ENCODE data around the gene PRR19.
A peak's percentile ranks its signal among the peaks of the same experiment; 100 is the strongest.
"Not testable (repeated sequence)": the region's sequence is repeated elsewhere in the genome, so short reads cannot be mapped to it uniquely, and the experiment has no call there.

The PRR19 gene, protein sequence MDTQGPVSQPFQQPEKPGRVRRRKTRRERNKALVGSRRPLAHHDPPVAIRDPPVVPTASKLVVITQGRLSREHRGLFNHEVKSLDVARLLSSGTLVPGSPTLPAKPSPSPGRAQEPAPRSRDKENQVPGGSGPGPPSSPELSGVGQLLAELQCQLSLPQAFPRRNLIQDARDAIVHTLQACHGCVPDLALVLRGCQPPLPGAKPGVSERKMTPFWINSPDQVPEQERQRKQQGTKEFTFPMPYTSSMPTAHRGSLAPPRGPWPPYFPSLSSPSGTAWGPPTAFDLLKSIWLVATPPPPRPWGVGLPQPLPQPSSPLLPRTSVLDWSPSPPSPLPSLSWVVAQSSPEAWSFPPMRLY

GRCh38 chr19:42301646-42302203 is at the start of gene PRR19:
PRR19 (plus strand) TSS chr19:42302132; CDS start chr19:42309585, 7,453 bp downstream.
- DNase-seq: peak in 2 of 6 experiments; percentile 23 to 42

- DNase-seq: peak in 2 of 6 experiments; percentile 9 to 34
Measured at GRCh38 chr19:42252365-42253244, 49.3 kb upstream of the PRR19 start.

DNA sequence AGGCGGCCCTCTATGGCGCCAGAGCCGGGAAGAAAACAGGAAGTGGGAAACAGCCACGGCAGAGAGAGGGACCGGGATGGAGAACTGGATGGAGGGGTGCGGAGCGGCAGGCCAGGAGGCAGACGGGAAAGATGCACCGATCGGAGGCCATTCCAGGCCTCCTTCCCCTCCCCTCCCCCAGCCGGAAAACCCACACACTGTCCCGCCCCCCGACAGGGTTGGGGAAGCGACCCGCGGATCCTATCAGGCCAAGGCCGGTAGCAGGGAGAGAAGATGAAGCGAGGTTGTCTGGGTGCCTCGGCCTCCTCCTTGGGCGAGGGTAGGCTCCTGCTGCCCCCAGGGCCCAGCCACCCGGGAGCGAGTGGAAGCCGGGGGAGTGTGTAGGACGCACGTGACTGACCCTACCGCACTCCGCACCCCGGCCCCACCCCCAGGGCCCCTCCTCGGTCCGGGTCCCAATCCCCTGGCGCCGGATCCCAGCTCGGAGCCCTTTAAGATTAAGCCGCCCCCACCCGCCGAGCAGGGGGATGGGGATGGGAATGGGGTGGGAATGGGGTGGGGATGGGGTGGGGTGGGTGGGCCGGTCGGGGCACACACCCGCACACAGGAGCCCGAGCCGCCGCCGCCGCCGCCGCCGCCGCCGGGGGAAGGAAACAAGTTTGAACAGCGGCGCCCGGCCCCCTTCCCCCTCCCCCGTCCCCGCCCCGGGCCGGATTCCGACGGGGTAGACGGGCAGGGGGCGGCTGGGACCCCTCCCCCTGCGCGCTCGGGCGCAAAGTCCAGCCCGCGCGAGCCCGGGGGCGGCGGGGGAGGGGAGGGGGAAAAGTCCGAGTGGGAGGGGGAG is 48.5 kb upstream of the PRR19 start:
- DNase-seq: peak; percentile 54 to 85 (median 76)

DNA sequence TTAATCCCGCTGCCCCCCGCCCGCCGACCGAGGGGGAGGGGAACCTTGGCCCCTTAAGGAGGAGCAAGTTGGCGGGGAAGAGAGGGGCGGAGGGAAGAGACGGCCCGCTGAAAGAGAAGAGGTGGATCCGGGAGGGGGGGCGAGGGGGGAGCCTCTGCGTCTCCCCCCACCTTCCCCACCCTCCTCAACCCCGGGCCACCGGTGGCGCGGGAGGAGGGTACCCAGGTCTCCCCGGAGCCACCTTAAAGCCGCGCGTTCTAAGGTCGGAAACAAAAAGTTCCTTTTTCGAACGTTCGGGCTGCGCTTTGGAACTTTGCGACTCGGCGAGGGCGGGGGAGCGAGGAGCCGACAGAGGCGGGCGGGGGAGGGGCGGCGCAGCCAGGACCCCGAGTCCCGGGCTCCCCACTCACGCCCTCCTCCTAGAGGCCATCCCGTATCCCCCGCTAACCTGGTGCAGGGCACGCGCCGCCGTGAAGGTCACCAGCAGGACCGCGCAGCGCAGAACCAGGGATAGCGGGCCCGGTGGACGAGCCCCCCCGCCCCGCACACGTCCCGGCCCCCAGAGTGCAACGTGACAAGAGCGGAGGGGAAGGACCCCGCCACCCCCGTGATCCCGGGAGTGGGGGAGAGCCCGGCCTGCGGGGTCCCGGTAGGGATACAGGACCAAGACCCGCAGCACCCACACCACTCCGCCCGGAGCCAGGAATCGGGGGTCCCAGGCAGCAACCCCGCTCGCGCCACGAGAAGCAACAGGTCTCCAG is 47.7 kb upstream of the PRR19 start:
- peak; percentile 74 to 90 (median 81) for DNase-seq

DNA sequence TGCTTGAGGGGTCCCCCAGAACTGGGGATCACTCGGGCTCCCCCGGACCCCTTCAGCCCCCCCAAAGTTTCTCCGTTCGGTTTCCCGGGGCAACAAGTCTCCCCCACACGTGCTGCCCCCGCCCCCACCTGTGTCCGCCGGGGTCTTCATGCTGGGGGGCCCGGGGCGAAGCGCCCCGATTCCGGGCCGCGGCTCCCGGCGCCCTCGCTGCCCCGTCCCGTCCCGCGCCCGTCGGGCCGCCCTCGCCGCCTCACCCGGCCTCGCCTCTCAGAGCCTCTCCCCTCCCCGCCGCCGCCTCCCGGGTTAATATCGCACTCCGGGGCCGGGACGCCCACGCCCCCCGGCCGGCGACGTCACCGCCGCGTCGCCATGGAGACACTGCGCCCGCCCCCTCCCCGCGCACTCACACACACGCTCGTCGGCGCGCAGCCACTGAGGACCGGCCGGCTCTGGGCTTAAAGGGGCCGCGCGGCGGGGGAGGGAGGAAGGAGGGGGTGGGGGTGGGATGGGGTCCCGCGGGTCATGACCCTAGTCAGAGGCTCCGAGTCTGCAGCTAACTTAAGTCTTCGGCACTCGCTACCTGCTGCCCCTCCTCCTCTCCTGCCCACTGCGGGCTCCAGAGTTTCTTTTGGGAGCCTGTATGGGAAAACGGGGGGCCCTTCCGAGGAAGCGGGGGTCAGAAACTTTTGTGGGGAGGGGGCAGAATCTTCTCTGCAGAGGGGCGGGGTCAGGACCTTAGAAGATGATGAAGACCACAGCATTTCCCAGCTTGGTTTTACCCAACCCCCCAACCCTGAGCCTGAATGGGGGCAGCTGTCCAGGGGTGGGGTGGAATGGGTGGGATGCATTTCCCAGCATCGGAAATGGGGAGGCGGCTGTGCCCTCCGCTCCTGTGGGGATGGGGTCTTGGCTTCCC is 46.8 kb upstream of the PRR19 start, which contains the start of gene ERF:
TSS of gene ERF (minus strand) at position 279 of the 916 bp plus-strand sequence. CDS start at position 150, 129 bp downstream.
- DNase-seq: peak; percentile 86 to 95 (median 92)

DNA sequence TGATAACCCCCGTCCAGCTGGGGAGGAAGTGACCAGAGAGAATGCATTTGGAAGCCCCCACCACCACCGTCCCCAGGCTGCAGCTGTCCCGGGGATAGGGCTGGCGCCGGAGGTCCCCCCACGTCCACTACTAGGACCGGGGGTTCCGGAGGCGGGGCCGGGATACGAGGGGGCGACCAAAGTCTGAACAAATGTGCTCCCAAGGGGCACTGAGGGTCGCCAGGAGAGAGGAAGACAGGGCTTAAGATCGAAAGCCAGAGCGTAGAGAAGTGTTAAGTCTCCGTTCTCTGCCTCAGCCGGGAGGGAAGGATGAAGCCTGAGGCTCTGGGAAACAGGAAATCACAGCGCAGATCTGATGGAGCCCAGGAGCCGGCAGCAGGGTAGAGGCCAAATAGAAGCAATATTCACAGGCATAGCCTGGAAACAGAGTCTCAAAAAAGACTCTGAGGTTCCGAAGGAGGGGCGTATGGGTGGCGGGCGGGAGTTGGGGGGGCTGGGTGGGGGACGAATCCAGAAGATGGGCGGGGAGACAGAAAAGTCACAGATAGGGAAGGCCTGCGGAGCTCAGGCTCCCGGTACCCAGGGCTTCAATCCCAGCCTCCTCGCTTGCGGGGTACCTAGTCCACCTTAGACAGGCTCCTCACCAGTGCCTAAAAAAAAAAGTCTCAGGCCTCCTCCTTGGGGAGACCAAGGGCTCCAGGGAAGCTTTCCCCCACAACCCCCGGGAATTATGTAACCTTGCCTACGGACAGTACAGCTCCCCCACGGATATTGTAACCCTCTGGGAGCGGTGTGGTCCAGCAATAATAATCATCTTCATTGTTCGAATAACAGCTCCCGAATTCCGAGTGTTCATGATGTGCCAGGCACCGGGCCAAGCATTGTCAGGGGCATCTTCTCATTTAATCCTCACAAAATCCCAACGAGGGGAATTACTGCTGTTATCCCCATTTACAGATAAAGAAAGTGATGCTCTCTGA is 45.9 kb upstream of the PRR19 start:
- peak in 2 of 6 experiments; percentile 12 to 35 for DNase-seq

GRCh38 chr19:42257842-42258241 is 44.1 kb upstream of the PRR19 start:
- not testable (repeated sequence) for DNase-seq

- DNase-seq: no peak
Measured at GRCh38 chr19:42261763-42262162, 40.2 kb upstream of the PRR19 start.

DNA sequence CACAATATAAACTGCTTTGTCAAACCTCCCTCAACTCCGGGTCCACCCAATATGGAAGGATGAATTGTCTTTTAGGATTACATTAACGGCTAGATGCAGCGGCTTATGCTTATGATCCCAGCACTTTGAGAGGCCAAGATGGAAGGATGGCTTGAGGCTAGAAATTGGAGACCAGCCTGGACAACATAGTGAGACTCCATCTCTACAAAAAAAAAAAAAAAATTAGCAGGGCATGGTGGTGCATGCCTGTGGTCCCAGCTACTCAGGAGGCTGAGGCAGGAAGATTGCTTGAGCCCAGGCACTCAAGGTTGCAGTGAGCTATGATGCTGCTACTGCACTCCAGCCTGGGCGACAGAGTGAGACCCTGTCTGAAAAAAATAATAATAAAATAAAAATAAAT is 35.8 kb upstream of the PRR19 start:
- DNase-seq: not testable (repeated sequence)

DNA sequence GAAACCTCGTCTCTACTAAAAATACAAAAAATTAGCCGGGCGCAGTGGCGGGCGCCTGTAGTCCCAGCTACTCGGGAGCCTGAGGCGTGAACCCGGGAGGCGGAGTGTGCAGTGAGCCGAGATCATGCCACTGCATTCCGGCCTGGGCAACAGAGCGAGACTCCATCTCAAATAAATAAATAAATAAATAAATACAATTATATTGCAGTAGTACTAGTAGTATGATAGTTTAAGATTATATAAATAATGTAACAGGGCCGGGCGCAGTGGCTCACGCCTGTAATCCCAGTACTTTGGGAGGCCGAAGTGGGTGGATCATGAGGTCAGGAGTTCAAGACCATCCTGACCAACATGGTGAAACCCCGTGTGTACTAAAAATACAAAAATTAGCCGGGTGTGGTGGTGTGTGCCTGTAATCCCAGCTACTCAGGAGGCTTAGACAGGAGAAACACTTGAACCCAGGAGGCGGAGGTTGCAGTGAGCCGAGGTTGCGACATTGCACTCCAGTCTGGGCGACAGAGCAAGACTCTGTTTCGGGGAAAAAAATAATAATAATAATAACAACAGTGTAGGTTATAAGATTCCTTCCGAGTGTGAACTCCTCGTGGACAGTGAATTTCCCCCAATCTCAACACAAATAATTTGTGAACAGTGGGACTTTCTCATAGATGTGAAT is 34.9 kb upstream of the PRR19 start:
- not testable (repeated sequence) for DNase-seq

DNA sequence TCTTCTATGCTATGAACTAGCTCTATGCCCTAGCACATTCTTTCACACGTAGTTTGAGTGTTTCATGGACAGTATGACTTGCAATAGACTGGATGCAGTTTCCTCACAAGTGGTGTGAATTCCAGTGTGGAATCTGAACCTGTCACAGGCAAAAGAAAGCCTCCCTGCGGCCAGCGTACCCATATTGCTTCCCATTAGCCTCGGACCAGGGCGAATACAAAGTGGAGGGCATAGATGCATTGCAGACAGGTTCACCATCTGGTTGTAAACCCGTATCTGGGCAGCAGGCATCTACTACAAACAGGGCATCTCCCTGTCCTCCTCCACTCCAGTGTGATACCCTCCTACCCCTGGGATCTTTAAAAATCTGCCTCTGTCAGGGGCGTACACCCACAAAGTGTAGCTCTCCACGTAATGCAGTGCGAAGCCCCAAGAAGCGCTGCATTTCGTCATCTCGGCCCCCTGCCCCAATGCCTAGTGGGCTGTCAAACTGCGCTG is 34.2 kb upstream of the PRR19 start:
- DNase-seq: no peak

- DNase-seq: peak; percentile 98 to 100 (median 99)
Measured at GRCh38 chr19:42268142-42268703, 33.7 kb upstream of the PRR19 start.

- peak; percentile 99 to 100 (median 99) for DNase-seq
Measured at GRCh38 chr19:42268704-42269477, 33.0 kb upstream of the PRR19 start, which contains the start of gene CIC. CIC (plus strand) TSS chr19:42269252; CDS start chr19:42271784, 2,532 bp downstream.

DNA sequence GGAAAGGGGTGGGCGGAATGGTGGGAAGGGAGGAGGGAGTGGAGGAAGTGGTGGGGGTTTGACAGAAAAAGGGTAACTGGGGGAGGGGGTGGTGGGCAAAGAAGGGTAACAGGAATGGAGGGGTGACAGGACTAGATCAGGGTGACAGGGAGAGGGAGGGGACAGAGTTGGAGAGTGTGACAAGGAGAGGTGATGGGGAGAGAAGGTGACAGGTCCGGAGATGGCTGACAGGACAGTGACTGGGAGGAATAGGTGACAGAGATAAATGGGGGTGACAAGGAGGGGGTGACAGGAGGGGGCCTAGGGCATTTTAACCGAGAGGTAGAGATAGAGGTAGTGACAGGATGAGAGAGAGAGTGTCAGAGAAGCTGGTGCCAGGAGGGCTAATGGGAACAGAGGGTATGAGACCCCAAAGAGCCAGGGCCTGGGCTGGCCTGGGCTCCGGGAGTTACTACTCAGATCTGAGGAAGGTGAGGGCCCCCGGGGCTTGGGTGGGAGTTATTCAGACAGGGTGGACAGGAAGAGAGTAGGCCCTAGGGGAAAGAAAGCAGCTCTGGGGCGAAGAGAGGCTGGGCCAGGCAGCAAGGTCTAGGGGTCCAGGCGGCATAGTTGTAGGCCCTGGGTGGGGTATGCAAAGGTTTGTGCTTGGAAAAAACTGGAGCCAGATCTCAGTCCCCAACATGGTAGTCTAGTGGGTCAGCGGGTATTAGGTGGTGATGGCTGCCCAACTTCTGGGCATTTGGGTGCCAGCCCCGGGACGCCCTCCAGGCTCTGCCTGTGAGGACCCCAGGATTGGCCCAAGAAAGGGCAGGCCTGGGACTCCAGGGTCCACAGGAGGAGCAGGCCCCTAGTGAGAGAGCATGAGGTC is 32.2 kb upstream of the PRR19 start:
- DNase-seq: peak in 3 of 6 experiments; percentile 16 to 59 (median 38)

GRCh38 chr19:42270346-42271044 is 31.4 kb upstream of the PRR19 start:
- DNase-seq: peak; percentile 55 to 71 (median 58)
